HL-60/S4 treated with phorbol 12-myristate 13-acetate at 8.2 ng/mL for 4 days and 3 days (cell line): ENCODE measurements around the gene TAF6L.
"Not testable (repeated sequence)": the region's sequence is repeated elsewhere in the genome, so short reads cannot be mapped to it uniquely, and the experiment has no call there.

Source experiments
- in situ Hi-C: fragments of 300-500 bp; cut with MboI; formaldehyde crosslinking; loops from 2 replicates; pipeline ENCODE4 v1.15.0; 2022; ENCODE audit warnings: low sequenced_read_pairs

Gene TAF6L, protein sequence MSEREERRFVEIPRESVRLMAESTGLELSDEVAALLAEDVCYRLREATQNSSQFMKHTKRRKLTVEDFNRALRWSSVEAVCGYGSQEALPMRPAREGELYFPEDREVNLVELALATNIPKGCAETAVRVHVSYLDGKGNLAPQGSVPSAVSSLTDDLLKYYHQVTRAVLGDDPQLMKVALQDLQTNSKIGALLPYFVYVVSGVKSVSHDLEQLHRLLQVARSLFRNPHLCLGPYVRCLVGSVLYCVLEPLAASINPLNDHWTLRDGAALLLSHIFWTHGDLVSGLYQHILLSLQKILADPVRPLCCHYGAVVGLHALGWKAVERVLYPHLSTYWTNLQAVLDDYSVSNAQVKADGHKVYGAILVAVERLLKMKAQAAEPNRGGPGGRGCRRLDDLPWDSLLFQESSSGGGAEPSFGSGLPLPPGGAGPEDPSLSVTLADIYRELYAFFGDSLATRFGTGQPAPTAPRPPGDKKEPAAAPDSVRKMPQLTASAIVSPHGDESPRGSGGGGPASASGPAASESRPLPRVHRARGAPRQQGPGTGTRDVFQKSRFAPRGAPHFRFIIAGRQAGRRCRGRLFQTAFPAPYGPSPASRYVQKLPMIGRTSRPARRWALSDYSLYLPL

DNA sequence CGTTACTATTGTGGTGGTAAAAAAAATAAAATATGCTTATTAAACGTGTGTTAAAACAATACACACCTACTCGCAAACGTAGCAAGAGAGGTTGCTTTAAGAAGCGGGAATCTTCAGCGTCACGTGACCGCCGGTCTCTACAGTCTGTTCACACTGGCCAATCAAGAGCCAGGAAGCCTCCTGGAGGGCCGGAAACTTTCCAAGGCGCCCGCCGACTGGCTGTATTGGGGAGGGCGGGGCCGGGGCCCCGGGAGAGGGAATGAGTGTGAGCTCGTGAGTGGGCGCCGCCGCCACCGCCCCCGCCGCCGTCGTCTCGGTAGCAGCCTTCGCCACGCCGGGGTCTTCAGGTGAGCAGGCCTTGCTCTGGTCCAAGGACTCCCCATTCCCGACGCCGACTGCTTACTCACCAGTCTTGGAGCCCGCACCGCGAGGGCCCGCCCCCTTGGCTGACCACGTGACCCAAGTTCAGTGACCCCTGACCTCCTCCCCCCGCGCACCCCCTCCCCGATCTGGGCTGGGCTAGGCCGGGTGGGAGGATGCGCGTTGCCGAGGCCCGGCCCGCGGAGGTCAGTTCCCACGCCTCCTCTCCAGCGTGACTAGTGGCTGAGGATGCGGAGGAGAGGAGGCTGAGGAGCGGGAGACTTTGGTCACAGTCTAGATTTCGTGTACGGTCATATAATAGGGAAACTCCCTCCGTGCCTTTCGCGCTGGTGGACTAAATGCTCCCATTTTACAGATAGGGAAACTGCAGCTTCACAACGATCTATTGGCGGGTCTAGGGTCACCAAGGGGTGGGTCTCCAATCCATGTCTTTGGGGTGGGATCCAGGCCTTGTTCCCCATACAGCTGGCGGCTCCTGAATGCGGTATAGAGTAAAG lies at the start of gene TAF6L:
Gene TAF6L, plus strand, starts transcription at position 253 of the 878 bp plus-strand sequence. CDS start 4,388 bp downstream, outside the sequence.
- in situ Hi-C loops, result no loop called here

DNA sequence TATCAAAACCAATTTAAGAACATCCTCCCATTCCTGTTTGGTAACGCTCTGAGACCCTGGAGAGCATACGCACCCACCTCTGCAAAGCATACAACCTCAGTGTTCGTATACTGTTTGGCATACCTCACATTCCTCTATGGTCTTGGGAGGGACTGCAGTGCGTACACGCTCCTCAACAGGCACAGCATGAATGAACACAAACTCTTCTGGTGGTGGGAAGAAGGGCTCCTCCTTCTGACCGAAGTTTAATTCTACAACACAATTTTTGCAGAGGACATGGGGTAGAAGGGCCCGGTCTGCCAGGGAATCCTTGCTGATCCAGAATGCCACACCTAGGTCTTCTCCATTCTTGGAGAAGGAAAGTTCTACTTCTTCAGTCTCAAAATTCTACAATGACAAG lies 49.2 kb upstream of the TAF6L start:
- in situ Hi-C loops, result no loop called here

DNA sequence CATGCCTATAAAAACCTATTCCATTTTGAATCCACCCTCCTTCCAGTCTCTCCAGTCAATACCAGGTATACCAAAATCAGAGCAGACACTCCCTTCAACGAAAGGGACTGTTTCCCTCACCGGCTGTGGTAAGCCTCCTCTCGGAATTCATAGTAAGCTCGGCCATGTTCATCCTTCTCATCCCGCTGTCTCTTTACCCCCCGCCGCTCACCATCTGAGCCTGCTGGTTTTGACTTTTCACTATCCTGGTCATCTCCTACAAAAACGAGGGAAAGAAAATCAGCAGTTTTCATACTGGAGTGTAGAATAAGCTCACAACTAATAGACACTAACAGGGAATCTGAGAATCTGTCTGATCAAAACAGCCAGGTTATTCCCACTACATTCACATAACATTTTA lies 47.0 kb upstream of the TAF6L start:
- in situ Hi-C loops, result no loop called here

DNA sequence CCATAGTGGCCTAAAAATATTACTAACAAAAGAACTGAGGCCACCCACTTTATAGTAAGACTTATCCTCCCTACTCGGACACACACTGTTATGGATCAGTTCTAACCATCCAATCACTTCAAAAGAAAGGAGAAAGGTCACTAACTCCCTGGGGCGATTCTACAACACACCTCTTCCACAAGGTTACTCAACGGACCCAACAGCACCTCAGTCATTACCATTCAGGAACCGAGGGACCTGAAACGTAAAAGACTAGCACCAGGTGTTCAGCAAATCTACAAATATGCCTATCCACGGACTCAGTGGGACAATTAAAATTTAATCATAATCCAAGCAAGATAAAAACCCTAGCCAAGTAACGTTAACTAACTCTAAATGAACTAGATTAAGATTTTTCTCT lies 45.5 kb upstream of the TAF6L start:
- in situ Hi-C loops, result no loop called here

DNA sequence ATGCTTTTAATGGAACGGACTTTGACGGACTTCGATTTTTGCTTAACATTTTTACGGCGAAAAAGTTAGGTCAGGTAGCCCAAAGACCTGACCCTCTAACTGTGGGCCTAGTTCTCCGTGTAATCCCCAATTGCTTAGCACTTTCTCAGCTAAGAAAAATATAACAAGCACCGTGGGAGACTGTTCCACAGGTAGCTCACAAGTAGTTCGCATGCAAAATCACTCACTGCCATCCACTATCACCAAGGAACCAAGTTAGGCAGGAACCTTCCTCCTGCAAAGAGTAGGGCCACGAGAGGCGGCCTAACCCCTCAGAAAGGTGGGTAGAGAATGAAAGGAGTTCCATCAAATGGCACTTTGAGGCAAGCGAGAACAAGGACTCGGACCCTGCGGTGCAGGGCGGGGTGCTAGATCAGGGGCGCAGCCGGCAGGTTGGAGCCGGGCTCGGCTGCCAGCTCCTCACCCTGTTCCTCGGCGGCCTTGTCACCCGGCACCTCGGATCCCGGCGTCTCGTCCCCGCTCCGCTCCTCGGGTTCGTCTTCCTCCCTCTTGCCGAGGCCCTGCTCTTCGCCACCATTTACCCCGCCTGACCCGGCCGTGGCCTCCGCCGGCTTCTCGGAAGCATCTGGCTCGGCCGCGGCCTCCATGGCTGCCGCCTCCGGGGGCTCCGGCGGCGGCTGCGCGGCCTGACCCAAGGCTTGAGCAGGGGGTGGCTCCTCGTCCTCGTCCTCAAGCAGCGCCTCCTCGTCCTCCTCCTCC lies 44.9 kb upstream of the TAF6L start:
- in situ Hi-C loops, result no loop called here

DNA sequence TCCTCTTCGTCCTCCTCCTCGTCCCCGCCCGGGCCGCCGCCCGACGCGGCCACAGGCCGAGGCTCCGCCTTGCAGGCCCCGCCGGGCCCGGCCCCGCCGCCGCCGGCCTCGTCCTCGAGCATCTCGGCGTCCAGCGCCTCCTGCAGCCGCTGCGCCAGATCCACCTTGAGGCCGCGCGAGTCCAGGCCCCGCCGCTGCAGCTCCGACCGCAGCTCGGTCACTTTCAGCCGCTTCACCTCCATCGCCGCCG lies 44.4 kb upstream of the TAF6L start:
- in situ Hi-C loops, result no loop called here

DNA sequence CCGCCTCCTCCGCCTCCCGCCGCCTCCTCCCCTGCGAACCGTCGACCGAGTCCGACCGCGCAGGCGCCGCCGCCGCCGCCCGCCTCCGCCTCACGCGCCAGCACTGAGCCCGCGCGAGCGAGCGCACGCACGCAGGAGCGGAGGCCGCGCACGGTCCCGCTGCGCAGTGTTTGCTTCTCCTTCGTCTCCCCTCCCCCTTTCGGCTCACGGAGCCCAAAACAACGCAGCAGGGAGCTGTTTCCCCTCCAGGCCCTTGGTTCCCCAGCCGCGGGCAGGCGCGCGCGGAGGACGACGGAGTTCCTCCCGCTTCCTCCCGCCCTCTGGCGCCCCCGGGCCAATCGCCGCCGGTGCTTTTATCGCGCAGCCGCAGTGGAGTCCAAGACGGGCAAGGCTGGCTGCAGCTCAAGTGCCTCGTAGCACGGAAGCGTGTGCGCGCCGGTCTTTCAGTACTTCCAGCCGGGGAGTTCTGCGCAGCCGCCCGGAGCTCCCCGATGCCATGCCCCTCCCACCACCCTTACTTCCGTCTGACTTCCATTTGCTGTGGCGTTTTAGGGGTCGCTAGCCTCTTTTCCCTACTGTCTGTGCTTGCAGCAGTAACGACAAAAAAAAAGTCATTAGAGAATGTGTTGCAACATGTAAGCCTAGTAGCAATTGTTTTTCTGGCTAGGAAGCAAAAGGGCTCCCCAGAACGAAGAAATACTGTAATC lies 43.9 kb upstream of the TAF6L start, which contains the start of gene HNRNPUL2:
Gene HNRNPUL2, minus strand, starts transcription at position 293 of the 707 bp plus-strand sequence. CDS start 301 bp downstream, outside the sequence.
- in situ Hi-C loops, result no loop called here

DNA sequence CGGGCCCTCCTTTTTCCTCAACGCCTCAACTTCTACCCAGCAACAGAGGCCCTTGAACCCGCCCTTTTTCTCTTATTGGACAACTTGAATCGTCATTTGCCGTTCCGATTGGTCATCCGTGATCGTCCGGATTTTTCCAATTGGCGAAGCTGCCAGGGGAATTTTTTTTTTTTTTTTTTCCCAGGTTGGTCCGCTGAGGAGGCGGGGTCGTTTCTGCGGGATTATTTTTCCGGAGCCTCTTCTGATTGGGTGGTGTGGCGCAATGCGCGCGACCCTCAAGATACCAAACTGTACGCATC lies 43.4 kb upstream of the TAF6L start:
- in situ Hi-C loops, result no loop called here

DNA sequence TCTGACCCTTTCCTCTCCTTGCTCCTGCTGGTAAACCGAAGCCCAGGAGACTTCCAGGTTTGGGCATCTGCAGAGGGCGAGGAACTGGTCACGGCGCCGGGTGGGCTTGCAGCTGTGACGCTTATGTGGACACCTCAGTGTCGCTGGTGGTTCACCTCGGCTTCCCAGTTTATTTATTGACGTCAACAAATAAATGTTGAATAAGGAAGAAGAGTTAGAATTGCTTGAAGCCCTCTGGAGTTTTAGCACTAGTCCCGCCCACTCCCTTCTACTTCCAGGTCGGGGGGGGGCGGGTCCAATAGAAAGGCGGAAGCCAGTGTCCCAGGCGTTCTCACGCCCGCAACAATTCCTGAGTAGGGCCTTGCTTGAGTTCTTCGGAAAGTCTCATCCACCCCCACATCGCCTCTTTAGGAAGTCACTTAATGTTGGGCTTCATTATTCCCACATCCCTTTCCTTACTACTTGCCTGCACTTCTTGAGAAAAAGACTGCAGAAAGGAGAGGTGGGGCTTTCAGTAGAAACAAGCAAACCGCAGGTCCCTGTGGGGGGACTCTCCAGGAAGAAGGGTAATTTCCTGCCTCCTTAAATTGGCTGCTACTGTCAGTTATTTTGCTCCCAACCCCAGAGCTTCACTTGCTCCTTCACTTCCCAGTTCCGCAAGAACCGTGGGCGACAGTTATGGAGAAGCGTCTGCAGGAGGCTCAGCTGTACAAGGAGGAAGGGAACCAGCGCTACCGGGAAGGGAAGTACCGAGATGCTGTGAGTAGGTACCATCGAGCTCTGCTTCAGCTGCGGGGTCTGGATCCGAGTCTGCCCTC lies 42.8 kb upstream of the TAF6L start, which contains the start of gene TTC9C:
Gene TTC9C, plus strand, starts transcription at position 316 of the 818 bp plus-strand sequence. Its CDS starts 363 bp downstream, at position 679.
- in situ Hi-C loops, result no loop called here

DNA sequence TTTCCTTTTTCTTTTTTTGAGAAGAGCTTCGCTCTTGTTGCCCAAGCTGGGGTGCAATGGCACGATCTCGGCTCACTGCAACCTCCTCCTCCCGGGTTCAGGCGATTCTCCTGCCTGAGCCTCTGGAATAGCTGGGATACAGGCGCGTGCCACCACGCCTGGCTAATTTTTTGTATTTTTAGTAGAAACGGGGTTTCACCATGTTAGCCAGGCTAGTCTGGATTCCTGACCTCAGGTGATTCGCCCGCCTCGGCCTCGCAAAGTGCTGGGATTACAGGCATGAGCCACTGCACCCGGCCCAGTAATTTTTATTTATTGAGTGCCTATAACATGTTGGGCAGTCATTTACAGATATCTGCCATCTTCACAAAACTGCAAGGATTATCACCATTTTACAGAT lies 41.1 kb upstream of the TAF6L start:
- in situ Hi-C loops, result not testable (repeated sequence)

DNA sequence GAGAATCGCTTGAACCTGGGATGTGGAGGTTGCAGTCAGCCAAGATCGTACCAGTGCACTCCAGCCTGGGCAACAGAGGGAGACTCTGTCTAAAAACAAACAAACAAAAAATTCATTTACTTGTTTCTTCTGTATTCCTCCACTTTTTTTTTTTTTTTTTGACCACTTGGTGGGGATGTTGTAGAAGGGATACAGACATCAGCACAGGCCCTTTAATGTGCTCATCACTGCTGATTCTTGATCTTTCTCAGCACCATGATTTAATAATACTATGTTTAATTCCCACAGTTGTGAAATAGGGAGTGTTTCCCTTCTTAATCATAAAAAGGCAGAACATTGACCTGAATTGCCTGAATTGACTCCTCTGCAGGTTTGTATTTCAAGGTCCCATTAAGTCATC lies 38.4 kb upstream of the TAF6L start:
- in situ Hi-C loops, result no loop called here

DNA sequence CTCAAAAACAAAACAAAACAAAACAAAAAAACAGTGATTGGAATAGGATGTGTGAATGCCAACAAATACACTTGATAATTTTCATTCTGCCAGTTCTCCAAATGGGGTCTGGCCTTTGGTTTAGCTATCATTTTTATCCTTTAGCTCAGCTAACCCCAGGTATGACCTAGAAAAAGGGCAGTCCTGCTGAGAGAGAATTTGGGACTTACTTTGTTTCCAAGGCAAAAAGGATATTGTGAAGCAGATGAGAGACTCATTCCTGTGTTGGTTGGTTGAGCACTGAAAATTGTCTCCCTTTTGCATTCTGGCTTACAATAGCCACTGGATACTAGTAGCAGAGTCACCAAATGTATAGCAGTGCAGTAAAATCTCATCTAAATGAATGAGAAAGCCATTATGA lies 34.0 kb upstream of the TAF6L start:
- in situ Hi-C loops, result no loop called here

DNA sequence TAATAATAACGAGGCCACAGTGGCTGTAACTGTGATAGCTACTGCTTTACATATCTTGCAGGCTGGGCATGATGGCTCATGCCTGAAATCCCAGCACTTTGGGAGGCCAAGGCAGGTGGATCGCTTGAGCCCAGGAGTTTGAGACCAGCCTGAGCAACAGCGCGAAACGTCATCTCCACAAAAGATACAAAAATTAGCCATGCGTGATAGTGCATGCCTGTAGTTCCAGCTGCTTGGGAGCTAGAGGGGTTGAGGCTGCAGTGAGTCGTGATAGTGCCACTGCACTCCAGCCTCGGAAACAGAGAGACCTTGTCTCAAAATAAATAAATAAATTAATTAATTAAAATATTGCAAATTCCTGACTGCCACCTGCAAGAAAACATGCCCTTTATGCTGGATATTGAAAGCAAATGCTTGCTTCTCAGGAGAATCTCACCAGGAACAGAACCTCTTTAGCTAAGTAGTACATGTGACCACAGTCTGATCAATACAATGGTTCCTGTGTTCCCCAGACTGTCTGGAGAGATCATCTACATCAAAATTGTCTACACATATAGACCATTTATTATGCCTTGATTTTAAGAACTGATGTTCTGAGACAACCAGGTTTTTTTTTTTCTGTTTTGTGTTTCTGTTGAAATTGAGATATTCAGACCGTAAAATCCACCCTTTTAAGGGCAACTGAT lies 23.6 kb upstream of the TAF6L start:
- in situ Hi-C loops, result no loop called here

DNA sequence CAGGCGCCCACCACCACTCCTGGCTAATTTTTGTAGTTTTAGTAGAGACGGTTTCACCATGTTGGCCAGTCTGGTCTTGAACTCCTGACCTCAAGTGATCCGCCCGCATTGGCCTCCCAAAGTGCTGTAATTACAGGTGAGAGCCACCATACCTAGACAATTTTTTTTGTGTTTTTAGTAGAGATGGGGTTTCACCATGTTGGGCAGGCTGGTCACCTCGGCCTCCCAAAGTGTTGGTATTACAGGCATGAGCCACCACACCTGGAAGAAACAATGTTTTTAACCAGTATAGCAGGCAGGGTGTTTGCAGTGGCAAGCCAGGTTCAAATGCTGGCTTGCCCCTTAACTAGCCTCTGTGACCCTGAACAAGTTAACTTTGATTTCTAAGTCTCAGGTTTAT lies 21.3 kb upstream of the TAF6L start:
- in situ Hi-C loops, result not testable (repeated sequence)

DNA sequence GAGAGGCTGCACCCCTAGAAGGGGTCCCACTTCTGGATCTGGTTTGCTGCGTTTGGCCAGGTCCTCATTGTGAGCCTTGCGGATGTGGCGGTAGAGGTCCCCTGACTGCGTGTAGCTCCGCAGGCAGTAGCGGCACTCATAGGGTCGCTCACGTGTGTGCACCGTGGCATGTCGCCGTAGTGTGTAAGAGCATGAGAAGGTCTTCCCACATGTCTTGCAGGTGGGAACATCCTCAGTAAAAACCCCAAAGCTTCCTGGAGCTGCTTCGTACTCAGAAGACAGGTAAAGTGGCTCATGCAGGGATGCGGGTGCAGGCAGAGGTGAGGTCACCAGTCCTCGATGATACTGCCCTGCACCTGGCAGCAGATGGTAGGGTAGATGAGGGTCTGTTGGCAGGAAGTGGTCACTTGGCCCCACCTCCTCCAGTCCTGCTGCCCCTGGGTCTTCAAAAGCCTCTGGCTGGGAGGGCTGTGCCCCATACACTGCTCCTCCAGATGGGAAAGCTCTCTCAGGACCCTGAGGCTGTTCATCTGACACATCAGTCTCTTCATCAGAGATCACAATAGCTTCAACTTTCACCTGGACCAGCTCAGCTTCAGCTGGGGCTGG lies 18.9 kb upstream of the TAF6L start:
- in situ Hi-C loops, result no loop called here

DNA sequence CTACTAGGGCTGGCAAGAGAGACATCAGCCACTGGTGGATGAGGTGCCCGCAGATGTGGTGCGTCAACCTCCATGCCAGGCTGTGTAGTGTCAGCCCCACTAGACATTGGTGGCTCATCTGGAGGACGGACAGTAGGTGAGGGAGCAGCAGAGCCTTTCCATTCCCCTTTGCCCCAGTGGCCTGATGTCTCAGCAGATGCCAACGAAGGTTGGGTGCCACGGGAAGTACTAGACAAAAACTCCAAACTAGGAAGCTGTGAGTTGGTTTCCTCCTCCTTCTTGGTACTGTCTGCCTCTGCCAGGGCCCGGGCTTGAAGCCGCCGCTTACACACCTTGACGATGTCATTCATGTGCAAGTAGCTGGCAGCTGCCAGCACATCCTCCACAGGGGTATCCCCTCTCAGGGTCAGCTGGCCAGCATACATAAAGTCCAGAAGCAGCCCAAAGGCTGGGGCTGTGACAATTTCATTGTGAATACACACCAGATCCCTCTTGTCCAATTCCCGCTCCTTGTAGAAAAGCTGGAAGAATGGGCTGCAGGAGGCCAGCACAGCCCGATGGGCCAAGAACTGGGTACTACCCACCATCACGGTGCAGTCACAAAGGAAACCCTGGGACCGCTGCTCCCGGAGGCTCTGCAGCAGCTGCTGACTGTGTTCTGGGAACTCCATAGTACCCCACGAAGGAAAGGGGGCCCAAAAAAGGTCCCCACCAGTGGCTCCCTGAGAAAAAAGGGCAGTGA lies 18.0 kb upstream of the TAF6L start:
- in situ Hi-C loops, result no loop called here

DNA sequence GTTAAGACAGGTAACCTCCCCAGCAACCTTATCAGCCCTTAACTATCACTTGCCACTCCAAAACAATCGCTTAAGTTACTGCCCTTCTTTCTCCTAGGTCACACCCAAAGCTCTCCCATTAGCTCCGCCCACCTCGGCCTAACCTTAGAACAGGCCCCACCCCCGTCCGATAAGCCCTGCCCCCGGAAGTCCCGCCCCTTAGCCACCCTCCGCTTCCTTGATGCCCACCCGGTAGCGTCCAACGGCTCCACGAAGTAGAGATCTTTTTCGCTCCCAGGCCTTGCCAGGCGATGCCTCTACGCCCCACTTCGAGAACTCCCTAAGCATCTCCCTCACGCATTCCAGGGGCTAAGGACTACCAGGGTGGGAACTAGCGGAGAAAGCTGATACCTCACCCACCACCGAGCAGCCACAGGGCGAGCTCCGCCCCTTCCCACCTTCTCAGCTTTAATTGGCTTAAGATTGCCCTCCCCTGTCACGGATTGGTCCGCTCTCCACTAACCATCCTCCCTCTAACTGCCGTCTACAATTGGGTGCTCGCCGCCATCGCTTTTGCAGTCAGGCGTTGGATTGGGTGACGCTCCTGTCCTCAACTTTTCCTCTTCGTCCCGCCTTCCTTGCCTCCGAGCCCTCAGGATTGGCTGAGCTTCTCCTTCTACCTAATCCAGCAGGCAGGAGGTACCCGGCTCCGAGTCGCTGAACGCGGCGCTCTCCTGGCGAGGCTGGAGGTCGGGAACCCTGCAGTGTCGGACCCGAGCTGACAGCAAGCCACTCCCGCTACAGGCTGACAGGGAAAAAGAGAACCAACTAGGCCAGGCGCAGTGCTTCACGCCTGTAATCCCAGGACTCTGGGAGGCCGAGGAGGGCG lies 17.2 kb upstream of the TAF6L start, which contains the start of gene ZBTB3:
Gene ZBTB3, minus strand, starts transcription at position 425 of the 868 bp plus-strand sequence. CDS start 496 bp downstream, outside the sequence.
- in situ Hi-C loops, result no loop called here
